ENCODE results near the gene HYI.

HYI gene

DNA sequence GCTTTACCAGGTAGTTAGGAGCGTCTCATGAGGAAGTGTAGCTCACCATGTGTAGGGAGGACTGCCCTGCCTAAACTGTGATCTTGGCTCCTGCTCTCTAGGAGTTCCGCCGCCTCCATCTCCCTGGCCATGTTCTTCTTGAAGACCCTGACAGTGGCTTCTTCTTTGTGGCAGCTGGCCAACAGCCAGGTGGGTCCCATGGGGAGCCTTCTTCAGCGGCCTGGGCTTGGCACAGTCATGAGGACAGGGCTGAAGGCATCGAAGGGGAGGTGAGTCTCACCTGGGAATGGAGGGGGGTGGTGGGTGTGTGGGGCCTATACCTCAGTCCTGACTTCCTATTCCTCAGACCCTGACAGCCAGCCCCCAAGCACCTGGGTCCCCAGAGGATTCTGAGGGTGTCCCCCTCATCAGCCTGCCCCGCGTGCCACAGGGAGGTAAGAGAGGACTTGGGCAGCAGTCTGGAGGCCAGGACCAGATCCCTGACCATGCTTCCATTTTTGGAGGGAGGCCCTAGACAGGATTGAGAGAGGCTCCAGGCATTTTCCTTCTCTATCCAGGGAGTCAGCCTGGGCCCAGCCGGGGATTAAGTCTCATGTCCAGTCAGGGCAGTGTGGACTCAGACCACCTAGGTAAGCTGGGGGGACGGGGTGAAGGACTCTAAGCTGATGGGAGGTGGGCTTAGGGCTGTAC is 21.4 kb downstream of the HYI start:
- in situ Hi-C loops (cut with HindIII; ENCODE audit: low sequenced_read_pairs): no loop called here

DNA sequence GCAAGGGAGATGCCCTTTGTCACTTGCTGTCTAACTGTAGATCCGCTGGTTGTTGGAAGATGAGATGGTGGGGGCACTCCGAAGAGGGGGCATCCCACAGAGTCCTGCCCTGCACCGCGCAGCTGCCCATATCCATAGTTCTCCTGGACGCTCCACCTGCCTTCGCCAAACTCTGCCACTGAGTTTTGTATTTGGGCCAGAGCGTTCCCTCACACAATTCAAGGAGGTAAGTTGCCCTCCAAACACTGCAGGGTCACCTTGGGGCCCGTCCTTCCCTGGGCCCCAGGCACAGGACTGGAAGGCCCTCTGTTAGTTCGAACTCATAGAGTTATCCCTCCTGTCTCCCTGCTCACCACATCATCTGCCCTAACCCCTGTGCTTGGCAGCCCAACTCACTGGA is 22.1 kb downstream of the HYI start:
- in situ Hi-C loops (cut with HindIII; ENCODE audit: low sequenced_read_pairs): no loop called here

DNA sequence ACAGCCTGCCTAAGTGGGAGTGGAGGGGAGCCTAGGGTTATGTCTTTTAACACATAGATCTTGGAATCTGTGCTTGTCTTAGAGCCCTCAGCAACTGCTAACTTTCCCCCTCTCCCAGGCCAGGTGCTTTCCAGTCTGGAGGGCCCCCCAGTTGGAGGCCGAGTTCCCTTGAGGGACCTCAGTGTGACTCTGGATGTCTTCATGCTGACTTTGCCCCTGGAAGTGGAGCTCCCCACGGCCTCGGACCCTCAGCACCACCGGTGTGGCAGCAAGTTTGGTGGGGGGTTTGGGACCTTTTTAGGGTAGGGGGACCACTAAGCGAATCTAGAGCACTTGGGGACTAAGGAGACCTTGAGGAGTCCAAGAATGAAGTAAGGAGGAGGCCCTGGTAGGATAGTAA is 22.9 kb downstream of the HYI start:
- in situ Hi-C loops (cut with HindIII; ENCODE audit: low sequenced_read_pairs): no loop called here

DNA sequence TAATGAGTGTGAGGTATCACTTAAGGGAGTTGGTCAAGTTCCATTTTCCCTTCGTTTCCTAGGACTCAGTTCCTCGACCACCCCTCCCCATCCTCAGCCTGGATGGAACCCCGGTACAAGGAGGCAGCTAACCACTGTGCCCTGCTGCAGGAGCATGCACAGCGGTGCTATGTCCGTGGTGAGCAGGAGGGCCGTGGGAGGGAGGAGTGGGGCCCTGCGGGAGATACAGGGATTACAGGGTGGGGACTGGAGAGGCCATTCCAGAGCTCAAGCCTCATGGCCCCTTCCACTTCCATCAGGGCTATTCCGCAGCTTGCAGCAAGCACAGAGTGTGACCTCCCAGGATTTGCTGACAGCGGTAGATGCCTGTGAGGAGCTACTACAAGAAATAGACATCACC is 25.8 kb downstream of the HYI start:
- in situ Hi-C loops (cut with HindIII; ENCODE audit: low sequenced_read_pairs): no loop called here

DNA sequence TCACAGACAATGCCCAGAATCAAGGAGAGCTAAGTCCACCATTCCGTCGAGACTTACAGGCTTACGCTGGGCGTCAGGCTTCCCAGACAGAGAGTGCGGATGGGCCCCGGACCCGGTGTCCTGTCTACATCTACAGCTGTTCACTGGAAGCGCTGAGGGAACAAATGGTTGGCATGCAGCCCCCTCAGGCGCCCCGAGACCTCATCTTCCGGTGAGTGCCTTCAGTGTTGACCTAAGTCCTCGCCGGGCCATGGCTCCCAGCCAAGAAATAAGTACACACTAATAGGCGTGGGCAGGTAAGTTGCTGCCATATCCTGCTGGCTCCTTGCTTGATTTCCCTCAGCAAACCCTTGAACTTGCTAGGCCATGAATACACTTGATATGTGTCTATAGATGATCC is 26.2 kb downstream of the HYI start:
- in situ Hi-C loops (cut with HindIII; ENCODE audit: low sequenced_read_pairs): no loop called here

DNA sequence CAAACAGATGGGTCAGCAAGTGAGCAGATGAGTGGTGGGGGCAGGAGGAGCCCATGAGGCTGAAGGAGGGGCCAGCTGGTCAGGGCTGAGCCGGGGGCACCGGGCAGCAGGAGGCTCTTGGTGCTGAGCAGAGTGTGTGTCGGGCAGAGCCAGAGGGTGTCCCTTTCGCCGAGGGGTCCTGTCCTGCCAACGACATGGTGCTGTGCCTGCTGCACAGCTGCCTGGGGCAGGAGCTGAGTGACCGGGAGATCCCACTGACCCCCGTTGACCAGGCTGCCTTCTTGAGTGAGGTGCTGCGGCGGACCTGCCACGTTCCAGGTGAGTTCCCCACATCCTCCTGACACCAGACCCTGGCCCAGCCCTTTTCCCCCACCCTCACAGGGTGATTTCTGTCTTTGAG is 27.5 kb downstream of the HYI start:
- in situ Hi-C loops (cut with HindIII; ENCODE audit: low sequenced_read_pairs): no loop called here

DNA sequence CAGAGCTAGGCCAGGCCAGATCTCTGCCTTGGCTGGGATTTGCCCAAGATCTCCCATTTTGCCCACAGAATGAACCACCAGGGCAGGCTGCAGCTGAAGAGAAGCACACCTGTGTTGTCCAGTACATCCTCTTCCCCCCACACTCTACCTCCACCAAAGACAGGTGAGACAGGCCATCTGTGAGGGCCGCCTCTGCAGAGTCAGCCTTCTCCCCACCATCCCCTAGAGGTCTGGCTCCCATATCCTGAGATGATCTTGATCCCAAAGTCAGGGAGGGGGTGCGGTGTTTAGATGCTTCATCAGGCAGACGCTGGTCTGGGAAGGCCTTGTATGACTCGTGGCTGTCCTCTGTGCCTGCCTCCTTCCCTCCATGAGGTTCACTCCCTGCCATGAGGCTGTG is 28.7 kb downstream of the HYI start:
- in situ Hi-C loops (cut with HindIII; ENCODE audit: low sequenced_read_pairs): no loop called here

DNA sequence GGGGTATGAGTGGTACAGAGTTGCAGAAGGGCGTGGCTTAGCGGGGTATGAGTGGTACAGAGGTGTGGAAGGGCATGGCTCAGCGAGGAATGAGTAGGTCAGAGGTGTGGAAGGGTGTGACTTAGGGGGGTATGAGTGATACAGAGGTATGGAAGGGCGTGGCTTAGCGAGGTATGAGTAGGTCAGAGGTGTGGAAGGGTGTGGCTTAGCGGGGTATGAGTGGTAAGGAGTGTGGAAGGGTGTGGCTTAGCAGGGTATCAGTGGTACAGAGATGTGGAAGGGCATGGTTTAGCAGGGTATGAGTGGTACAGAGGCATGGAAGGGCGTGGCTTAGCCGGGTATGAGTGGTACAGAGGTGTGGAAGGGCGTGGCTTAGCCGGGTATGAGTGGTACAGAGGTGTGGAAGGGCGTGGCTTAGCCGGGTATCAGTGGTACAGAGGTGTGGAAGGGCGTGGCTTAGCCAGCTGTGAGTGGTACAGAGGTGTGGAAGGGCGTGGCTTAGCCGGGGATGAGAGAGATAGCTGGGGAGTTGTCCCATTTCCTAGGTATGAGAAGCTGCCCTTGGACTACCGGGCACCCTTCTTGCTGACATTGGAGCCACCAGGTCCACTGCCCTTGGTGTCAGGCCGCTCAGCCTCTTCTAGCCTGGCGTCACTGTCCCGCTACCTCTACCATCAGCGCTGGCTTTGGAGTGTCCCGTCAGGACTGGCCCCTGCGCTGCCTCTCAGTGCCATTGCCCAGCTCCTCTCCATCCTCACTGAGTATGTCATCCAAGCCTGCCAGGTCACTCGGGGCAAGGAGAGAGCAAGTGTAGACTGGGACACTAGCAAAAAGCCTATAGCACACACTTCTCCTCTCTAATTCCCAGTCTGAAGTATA is 29.8 kb downstream of the HYI start:
- in situ Hi-C loops (cut with HindIII; ENCODE audit: low sequenced_read_pairs): loop anchor here (25.0 kb wide), 1 partner anchor 187 kb away; no protein-coding TSS in a partner anchor

DNA sequence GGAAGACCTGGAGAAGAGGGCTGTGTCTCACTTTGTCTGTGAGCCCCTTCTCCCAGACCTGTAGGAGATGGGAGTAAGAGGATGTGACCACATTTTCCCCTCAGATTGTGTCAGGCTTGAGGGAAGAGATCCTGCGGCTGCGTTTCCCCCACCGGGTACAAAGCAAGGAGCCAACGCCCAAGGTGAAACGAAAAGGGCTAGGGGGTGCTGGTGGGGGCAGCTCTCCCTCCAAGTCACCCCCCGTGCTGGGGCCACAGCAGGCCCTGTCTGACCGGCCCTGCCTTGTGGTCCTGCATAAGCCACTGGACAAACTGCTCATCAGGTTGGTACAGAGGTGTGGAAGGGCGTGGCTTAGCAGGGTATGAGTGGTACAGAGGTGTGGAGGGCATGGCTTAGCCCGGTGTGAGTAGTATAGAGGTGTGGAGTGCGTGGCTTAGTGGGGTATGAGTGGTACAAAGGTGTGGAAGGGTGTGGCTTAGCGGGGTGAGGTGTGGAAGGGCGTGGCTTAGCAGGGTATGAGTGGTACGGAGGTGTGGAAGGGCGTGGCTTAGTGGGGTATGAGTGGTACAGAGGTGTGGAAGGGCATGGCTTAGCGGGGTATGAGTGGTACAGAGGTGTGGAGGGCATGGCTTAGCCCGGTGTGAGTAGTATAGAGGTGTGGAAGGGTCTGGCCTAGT is 30.6 kb downstream of the HYI start:
- in situ Hi-C loops (cut with HindIII; ENCODE audit: low sequenced_read_pairs): loop anchor here (25.0 kb wide), 1 partner anchor 186 kb away; no protein-coding TSS in a partner anchor

DNA sequence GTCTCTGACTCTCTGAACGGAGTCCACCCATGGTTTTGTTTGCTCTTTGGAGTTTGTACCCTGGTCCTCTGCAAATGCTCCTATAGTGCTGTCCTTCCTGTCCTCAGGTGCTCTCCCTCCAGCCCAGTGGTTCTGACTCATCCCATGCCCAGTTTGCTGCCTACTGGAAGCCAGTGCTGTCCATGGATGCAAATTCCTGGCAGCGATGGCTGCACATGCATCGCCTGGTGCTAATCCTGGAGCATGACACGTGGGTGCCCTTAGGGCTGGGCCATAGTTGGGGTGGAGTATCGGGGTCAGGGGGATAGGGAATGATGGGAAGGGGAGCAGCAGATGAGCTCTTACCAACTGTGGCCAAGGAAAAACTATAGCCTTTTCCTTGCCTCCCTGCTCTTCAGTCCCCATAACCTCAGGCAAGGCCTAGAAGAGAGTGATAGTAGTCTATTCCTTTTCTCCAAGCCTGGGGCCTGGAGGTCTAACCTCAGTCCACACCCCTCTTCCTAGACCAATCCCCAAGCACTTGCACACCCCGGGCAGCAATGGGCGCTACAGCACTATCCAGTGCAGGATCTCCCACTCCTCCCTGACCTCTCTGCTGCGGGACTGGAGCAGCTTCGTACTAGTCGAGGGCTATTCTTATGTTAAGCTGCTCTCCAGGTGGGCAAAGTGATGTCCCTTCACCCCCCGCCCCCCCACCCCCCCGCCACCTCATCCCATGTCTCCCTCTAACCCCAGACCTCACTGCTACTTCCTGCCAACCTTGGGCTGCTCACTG is 31.6 kb downstream of the HYI start:
- in situ Hi-C loops (cut with HindIII; ENCODE audit: low sequenced_read_pairs): loop anchor here (25.0 kb wide), 1 partner anchor 185 kb away; no protein-coding TSS in a partner anchor

DNA sequence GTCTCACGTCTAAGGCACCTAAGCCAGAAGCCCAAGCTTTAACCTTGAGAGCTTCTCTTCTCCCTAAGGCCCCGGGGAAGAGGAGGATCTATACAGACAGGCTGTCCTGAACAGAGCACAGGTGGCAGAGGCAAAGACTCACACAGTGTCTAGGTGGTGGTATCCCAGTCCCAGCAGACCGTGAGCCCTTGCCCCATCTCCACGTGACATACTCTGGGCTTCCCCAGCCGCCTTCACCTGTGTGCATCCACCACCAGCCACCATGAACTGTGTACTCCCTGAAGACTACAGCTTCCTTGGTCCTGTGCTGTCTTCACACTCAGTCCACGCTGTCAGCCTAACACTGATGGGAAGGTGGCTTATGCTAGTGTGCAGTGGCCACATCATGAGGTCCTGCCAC is 32.3 kb downstream of the HYI start:
- in situ Hi-C loops (cut with HindIII; ENCODE audit: low sequenced_read_pairs): loop anchor here (25.0 kb wide), 1 partner anchor 184 kb away; no protein-coding TSS in a partner anchor

DNA sequence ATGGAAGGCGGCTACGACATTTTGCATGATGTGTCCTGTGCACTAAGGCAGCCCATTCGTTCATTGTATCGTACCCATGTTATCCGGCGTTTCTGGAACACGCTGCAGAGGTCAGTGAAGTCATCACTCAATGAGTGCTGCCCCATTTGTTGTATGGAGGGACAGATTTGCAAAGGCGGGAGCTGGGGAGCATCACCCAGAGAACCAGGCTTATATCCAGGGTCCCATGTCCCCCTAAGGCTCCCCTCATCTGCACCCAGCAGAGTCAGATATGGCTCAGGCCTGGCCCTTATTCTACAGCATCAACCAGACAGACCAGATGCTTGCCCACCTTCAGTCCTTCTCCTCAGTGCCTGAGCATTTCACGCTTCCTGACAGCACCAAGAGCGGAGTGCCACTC is 32.9 kb downstream of the HYI start:
- in situ Hi-C loops (cut with HindIII; ENCODE audit: low sequenced_read_pairs): loop anchor here (25.0 kb wide), 1 partner anchor 184 kb away; no protein-coding TSS in a partner anchor

DNA sequence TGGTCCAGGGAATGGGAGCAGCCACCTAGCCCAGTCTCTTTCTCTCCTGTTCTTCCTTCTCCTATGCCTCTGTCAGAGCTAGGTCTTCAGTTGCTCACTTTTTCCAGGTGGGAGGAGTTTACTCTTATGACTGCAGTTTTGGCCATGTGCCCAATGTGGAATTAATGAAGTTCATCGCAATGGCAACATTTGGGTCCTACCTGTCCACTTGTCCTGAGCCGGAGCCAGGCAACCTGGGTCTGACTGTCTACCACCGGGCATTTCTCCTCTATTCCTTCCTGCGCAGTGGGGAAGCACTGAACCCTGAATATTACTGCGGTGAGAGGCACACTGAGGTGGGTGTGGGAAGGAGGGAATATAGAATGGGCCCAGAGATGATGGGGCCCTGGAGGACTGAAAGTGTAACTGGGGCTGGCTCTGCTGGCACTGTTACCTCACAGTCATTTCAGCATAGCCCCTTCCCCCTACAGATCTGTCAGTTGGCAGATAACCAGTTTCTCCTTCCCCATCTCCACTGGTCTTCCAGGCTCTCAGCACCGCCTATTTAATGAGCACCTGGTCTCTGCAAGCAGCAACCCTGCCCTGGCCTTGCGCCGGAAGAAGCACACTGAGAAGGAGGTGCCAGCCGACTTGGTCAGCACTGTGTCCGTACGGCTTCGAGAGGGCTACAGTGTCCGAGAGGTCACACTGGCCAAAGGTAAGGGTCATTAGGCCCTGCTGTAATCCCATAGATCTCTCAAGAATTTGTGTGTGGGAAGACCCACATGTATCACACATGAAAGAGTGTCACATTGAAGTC is 33.9 kb downstream of the HYI start:
- in situ Hi-C loops (cut with HindIII; ENCODE audit: low sequenced_read_pairs): loop anchor here (25.0 kb wide), 1 partner anchor 183 kb away; no protein-coding TSS in a partner anchor

DNA sequence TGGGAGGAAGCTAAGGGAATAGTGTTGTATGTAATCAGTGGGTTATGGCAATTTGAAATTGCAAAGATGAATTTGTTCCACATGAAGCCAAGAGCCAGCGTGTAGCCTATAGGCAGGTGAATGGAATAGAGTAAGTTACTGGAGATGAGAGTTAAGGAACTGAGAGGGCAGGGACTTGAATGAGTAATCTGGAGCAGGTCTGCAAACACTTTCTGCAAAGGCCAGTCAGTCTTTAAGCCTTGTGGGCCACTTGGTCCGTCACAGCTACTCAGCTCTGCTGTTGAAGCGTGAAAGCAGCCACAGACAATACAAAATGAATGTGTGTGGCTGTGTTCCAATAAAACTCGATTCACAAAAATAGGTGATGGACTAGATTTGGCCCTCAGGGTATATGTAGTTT is 34.9 kb downstream of the HYI start:
- in situ Hi-C loops (cut with HindIII; ENCODE audit: low sequenced_read_pairs): loop anchor here (25.0 kb wide), 1 partner anchor 182 kb away; no protein-coding TSS in a partner anchor

DNA sequence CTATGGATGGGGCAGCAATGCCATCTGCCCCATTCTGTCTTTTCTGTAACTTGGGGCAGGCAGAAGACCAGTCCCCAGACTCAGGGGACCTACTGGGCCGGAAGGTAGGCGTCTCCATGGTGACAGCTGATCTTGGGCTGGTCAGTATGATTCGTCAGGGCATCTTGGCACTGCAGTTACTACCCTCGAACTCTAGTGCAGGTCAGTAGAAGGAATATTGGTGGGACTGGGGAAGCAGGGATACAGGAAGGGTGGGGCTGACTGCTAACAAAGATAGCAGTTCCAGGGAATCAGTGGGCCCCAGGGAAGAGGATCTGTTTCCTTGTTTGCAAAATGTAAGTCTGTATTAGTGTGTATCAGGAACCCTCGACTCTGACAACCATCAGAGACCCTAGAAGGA is 37.8 kb downstream of the HYI start:
- in situ Hi-C loops (cut with HindIII; ENCODE audit: low sequenced_read_pairs): loop anchor here (25.0 kb wide), 1 partner anchor 179 kb away; no protein-coding TSS in a partner anchor

DNA sequence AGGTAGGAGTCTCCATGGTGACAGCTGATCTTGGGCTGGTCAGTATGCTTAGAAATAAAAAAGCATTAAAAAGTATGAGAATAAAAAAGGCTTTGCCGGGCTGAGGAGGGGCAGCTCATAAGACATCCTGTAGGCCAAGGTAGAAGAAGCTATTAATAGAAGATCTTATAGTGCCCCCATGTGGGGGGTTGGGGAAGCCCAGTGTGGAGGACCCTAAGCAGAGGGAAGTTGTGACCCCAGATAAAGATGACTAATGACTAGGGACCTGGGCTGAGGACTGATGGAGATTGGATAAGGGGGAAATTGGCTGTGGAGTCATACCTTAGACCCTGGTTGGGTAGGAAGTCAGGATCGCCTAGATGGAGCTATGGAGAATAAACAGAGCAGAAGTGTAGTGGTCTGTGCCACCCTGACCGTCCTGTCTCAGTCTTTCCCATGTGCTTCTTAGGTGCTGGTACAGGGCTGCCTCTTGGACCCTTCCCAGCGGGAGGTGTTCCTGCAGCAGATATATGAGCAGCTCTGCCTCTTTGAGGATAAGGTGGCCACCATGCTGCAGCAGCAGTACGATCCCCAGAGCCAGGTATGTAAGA is 39.0 kb downstream of the HYI start:
- in situ Hi-C loops (cut with HindIII; ENCODE audit: low sequenced_read_pairs): loop anchor here (25.0 kb wide), 1 partner anchor 177 kb away; no protein-coding TSS in a partner anchor

DNA sequence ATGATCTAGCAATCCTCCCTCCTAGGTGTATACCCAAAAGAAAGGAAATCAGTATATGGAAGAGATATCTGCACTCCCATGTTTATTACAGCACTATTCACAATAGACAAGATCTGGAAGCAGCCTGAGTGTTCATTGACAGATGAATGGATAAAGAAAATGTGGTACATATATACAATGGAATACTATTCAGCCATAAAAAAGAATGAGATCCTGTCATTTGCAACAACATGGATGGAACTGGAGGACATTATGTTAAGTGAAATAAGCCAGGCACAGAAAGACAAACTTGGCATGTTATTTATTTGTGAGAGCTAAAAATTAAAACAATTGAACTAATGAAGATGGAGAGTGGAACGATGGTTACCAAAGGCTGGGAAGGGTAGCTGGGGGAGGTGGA is 40.3 kb downstream of the HYI start:
- in situ Hi-C loops (cut with HindIII; ENCODE audit: low sequenced_read_pairs): loop anchor here (25.0 kb wide), 1 partner anchor 176 kb away; no protein-coding TSS in a partner anchor

DNA sequence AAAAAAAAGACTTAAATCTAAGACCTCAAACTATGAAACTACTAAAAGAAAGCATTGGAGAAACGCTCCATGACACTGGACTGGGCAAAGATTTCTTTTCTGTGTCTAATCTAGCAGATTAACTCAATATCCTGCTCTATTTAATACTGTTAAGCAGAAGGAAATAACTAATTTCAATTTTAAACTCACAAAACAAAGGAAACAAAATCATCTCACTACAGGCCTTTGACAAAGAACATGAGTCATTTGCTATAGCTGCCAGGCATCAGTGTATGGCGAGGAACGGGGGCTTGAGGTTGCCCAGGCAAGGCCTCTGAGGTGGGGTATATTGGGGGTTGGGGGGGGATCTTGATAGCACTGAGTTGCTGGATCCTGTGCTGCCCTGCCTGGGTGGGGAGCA is 43.2 kb downstream of the HYI start:
- in situ Hi-C loops (cut with HindIII; ENCODE audit: low sequenced_read_pairs): loop anchor here (25.0 kb wide), 1 partner anchor 173 kb away; no protein-coding TSS in a partner anchor

DNA sequence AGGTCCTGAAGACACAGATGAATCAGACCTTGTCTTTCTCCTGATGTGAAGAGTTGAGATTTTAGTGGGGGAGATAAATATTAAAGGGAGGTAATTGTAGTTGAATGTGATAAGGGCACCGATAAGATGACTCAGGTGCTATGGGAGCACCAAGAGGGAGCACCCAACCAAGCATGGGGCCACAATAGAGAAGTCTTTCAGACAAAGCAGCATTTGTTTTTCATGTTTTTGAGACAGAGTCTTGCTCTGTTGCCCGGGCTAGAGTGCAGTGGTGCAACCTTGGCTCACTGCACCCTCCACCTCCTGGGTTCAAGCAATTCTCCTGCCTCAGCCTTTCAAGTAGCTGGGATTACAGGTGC is 47.9 kb downstream of the HYI start:
- in situ Hi-C loops (cut with HindIII; ENCODE audit: low sequenced_read_pairs): loop anchor here (25.0 kb wide), 1 partner anchor 169 kb away; no protein-coding TSS in a partner anchor
